ENCODE data around the gene BMP15. TPM values are rescaled to one million over a fixed set of nuclear protein-coding genes. Genes with fewer than 3 reads are reported as not detected.

Gene BMP15
- total RNA-seq, 4 donors from 2014 or later, result not detected

DNA sequence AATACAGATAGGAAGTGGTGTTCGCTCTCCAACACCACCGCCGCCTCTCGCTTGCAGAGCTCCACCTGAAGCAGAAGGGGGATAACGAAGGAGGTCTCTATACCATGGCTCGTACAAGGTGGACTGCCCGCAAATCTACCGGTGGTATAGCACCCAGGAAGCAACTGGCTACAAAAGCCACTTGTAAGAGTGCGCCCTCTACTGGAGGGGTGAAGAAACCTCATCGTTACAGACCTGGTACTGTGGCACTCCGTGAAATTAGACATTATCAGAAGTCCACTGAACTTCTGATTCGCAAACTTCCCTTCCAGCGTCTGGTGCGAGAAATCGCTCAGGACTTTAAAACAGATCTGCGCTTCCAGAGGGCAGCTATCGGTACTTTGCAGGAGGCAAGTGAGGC is 5.2 kb upstream of the BMP15 start:
- DNase-seq, result peak in 1 of 3 donors; percentile 57

GRCh38 chrX:50913520-50913919 is 3.0 kb downstream of the BMP15 start:
- H3K27ac ChIP-seq, result no peak overlapping the region
- H3K9me3 ChIP-seq, result no peaks in the 10 kb centered on the region
- no peaks in the 10 kb centered on the region for H3K4me1 ChIP-seq
- TF ChIP-seq CTCF (IDR thresholded peaks at IDR 0.05) (no peak), POLR2A (IDR thresholded peaks at IDR 0.05) (no peak)
- no peak overlapping the region for H3K4me3 ChIP-seq
- H3K27me3 ChIP-seq, result no peaks in the 10 kb centered on the region
- DNase-seq, result no peak
- no peaks in the 10 kb centered on the region for H3K36me3 ChIP-seq

More for the DNA sequence above, 5.2 kb upstream of the BMP15 start:
- no peaks in the 10 kb centered on the region for H3K4me1 ChIP-seq
- no peaks in the 10 kb centered on the region for H3K36me3 ChIP-seq
- H3K27ac ChIP-seq, result no peak overlapping the region
- TF ChIP-seq CTCF (IDR thresholded peaks at IDR 0.05) (peak in 3 of 6 experiments; percentile 26 to 44 (median 38)), POLR2A (IDR thresholded peaks at IDR 0.05) (no peak)
- H3K27me3 ChIP-seq, result no peaks in the 10 kb centered on the region
- no peak overlapping the region for H3K4me3 ChIP-seq
- no peaks in the 10 kb centered on the region for H3K9me3 ChIP-seq

- no peak for TF ChIP-seq POLR2A (IDR thresholded peaks at IDR 0.05)
- TF ChIP-seq CTCF (IDR thresholded peaks at IDR 0.05), result peak in 3 of 6 experiments; percentile 47 to 51 (median 51)
- DNase-seq, result no peak
- Histone ChIP-seq H3K9me3 (no peaks in the 10 kb centered on the region), H3K4me1 (no peaks in the 10 kb centered on the region), H3K4me3 (no peak overlapping the region), H3K36me3 (no peaks in the 10 kb centered on the region), H3K27ac (no peak overlapping the region), H3K27me3 (no peaks in the 10 kb centered on the region)
These were observed 9.6 kb downstream of the BMP15 start for GRCh38 chrX:50920132-50920531.

DNA sequence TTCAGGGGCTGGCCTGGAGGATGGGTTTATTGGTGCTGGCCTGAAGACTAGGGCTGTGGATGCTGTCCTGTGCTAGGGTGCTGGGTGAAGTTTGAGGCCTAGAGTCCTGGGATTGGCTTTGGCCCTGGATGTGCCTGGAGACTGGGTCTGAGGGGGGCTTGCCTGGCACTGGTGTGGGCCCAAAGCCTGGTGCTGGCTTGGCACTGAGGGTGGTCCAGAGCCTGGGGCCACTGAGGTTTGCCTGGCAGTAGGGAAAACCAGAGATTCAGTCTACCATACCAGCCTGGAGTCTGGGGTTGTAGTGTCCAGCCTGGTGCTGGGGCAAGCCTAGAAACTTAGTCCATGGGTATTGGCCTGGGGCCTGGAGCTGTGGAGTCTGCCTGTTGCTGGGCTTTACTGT is 16.6 kb downstream of the BMP15 start:
- Histone ChIP-seq H3K27ac (no peak overlapping the region), H3K9me3 (no peaks in the 10 kb centered on the region), H3K4me1 (no peaks in the 10 kb centered on the region), H3K27me3 (no peaks in the 10 kb centered on the region), H3K36me3 (no peaks in the 10 kb centered on the region), H3K4me3 (no peak overlapping the region)
- TF ChIP-seq POLR2A (IDR thresholded peaks at IDR 0.05) (no peak), CTCF (IDR thresholded peaks at IDR 0.05) (no peak)
- DNase-seq, result no peak

DNA sequence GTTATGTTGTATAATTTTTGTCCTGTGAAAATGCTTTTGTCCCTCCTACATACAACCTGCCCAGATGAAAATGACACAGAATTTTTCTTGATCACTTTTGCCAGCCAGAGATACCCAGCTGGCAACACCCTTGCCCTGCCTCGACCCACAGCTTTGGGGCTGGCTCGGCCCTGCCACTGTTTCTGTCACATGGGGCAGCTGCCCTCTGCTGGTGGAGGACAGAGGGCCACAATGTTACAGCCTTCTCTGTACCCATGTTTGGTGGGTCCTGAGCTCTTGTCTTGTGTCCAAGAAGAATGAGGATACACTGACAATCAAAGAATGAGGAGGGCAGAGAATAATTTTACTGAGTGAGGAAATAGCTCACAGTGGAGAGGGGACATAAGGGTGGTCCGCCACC is 31.1 kb downstream of the BMP15 start:
- no peak overlapping the region for H3K4me3 ChIP-seq
- no peak overlapping the region for H3K27ac ChIP-seq
- no peaks in the 10 kb centered on the region for H3K9me3 ChIP-seq
- H3K36me3 ChIP-seq, result no peaks in the 10 kb centered on the region
- no peaks in the 10 kb centered on the region for H3K4me1 ChIP-seq
- peak in 2 of 3 donors; percentile 34 to 44 for DNase-seq
- H3K27me3 ChIP-seq, result no peaks in the 10 kb centered on the region
- peak in 3 of 6 experiments; percentile 17 to 30 (median 18) for TF ChIP-seq CTCF (IDR thresholded peaks at IDR 0.05)
- no peak for TF ChIP-seq POLR2A (IDR thresholded peaks at IDR 0.05)

- DNase-seq, result no peak
These were observed 31.9 kb downstream of the BMP15 start for GRCh38 chrX:50942471-50942870.

More at GRCh38 chrX:50942471-50942870, 31.9 kb downstream of the BMP15 start:
- no peak overlapping the region for H3K4me3 ChIP-seq
- no peaks in the 10 kb centered on the region for H3K36me3 ChIP-seq
- TF ChIP-seq CTCF (IDR thresholded peaks at IDR 0.05) (no peak), POLR2A (IDR thresholded peaks at IDR 0.05) (no peak)
- no peak overlapping the region for H3K27ac ChIP-seq
- no peaks in the 10 kb centered on the region for H3K4me1 ChIP-seq
- H3K27me3 ChIP-seq, result no peaks in the 10 kb centered on the region
- no peaks in the 10 kb centered on the region for H3K9me3 ChIP-seq

Measured in Peyer's patch (tissue), 4 donors.